Stimulated activated CD4-positive, alpha-beta T cell treated with anti-CD3 and anti-CD28 coated beads, Interleukin-2, amount 100 ng/mL, for 24 hours (primary cell): Measurements from ENCODE around the gene PIP5K1C.

Source experiments
- DNase-seq, 2 donors: peaks; one replicate each; pipeline ENCODE4 v3.0.0-alpha.2; 2020

The PIP5K1C gene

DNA sequence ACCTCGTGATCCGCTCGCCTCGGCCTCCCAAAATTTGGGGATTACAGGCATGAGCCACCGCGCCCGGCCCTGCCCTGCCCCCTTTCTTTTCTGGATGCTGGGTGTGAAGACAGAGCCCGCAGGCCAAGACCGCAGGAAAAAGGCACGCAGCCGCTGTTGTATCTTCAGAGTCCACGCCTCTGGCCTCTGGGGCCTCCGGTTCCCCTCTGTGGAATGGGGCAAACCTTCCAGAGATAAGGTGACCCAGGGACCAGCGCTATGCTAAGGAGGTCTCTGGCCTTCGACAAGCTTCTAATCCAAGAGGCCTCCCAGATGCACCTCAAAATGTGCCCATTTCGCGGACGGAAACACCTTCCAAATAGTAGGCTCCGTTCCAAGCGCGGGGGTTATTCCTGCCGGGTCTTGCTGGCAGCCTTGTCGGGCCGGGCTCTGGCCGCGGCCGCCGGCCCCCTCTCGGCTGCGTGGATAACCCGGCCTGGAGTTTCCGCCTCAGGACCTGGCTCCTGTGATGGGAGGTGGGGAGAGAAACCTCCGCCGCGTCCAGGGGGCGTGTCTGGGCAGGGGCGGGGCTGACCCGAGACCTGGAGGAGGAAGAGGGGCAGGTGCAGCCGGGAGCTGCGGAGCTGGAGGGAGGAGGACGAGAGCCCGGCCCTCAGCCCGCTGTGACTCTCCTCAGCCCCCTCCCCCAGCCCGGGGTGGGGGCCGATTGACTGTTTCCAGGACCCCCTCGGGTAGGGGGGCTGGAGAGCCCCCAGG is 21.0 kb upstream of the PIP5K1C start:
- peak; percentile 92 to 94 for DNase-seq

DNA sequence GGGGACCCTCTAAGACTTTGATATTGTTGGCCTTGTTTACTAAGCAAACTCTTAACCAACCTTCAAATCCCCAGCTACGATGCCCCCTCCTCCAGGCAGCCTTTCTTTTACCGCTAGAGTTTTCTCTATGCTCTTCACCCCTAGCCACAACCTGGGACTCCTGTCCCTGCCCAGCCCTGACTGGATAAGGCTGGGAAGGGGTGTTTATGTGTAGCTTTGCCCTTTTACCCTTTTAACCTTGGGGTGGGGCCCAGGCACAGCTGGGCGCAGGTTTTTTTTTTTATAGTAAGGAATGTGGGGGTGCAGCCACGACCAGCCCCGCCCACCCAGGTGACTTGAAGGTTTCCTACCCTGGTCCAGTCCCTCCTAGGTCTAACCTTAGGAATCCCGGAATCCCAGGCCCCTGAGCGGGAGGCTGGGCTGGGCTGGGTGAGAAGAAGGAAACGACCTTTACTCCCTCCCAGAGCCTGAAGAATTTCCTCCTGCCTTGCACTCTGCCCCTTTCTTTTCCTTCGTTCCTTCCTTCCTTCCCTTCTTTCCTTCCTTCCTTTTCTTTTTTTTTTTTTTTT is 20.2 kb upstream of the PIP5K1C start:
- DNase-seq = no peak

DNA sequence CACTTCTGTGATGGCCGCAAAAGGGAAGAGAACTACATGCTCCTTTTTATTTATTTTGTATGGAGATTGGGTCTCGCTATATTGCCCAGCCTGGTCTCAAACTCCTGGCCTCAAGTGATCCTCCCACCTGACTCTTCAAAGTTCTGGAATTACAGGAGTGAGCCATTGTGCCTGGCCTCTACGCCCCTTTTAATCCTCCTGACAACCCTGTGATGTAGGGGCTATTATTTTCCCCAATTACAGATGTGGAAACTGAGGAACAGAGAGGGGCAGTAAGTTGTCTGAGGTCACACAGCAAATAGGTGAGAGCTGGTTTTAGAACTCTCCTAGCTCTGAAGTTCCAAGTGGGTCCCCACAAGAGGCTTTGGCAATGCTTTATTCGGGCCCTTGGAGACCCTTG is 19.6 kb upstream of the PIP5K1C start:
- DNase-seq = no peak

DNA sequence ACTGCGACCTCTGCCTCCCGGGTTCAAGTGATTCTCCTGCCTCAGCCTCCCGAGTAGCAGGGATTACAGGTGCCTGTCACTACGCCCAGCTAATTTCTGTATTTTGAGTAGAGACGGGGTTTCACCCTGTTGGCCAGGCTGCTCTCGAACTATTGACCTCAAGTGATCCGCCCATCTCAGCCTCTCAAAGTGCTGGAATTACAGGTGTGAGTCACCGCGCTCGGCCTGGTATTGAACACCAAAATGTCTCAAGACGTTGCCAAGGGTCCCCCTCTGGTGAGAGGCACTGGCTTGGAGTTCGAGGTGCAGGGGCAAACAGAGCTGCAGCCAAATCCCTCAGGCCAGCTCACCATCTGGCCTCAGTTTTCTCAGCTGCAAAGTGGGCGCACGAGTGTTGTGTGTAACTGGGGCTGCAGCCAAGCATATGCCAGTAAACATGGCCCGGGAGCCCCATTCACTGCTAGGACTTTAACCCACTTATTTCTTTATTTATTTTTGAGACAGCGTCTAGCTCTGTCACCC is 15.9 kb upstream of the PIP5K1C start:
- no peak for DNase-seq

DNA sequence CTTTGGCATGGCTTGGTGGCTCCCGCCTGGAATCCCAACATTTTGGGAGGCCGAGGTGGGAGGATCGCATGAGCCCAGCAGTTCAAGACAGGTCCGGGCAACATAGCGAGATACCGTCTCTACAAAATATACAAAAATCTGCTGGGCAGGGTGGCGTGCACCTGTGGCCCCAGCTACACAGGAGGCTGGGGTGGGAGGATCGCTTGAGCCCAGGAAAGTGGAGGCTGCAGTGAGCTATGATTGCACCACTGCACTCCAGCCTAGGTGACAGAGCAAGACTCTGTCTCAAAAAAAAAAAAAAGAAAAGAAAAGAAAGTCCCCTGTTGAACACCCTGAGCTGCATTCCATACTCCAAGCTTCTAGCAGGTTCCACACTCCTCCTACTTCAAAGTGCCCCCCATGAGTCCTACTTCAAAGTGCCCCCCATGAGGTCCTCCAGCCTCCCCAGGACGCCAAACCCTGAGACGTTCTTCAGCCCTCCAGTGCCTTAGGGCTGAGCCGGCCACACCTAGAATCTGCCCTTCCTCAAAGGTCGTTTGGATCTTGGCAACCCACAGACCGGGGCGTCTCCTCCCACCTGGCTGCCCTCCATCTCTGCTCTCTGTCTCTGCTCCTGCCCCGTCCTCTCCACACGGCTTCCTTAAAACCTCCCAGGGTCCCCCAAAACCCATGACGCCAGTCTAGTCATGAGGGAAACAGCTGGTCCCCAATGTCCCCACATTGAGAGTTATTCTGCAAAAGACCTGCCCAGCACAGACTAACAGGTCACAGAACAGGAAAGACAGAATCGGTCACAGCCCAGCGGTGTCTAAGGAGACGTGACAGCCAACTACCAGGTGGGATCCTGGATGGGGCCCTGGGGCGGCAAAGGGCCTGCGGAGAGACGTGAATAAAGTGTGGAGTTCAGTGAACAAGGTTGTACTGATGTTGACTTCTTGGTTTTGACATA is 12.7 kb upstream of the PIP5K1C start:
- DNase-seq = no peak

DNA sequence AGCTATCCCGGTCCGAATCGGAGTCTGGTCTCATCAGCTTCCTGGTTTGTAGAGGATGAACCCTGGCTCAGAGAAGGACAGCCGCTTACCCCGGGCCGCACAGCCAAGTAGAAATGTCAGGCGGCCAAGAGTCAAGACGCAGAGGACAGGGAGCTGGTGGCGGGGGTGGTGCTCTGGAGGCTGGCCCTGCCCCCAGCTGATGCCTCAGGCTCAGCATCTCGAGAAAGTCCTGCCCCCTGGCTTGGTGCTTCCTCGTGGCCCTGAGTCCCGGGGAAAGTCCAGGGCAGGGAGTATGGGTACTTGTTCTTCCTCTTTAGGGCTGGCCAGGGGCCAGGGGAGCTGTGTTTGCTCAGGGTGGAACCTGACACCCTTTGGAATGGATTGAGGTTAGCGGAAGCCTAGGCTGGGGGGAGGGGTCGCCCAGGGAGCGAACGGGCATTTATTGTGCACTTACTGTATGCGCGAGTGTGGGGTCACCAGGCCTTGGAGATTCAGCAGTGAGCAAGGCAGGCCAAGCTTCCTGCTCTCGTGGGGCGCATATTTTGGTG is 10.1 kb upstream of the PIP5K1C start:
- no peak for DNase-seq

DNA sequence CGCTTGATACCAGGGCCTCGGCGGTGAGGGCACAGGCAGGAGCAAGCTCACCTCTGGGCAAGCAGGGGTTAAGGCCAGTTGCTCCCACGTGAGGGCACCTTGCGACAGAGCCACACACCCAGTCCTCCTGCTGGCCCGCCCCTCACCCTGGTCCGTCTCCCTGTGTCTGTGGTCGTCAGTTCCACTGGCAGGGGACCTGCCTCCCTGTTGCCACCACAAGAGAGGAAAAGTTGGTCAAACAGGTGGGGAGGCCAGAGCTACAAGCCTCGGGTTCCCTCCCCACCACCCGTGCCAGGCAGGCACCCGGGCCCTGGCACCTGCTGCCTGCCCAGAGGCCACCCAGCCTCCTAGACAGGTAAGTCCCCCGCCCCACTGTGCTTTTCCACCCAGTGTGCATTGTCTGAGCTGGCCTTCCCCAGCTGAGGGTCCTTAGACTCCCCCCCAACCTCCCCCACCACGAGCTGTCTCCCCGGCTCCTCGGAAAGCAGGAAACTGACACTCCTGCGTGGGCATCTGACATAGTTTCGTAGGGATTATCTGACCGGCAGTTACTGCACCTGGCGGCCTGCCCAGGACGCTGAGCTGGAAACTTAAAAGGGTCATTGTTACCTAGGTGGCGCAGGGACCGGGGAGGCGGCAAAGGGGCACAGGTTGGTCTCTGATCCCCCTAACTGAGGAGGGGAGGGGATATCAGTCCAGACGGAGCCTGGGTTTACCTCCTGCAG is 8.1 kb upstream of the PIP5K1C start, which contains the start of gene TJP3:
Gene TJP3, plus strand, starts transcription at position 178 of the 725 bp plus-strand sequence. CDS start 20,049 bp downstream, outside the sequence.
- no peak for DNase-seq

DNA sequence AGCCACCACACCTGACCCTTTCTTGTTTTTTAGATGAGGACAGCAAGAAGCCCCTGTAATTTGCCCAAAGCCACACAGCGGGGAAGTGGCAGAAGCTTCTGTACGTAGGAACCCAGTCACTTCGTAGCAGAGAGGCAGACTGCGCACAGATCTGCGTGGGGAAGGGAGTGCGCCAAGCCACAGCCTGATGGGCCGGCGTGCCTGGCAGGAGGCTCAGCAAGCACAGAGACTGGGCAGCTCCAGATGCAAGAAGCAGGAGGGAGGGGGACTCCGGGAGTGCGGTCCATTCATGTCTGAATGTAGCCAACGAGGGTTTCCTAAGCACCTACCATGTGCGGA is 7.6 kb upstream of the PIP5K1C start:
- no peak for DNase-seq

DNA sequence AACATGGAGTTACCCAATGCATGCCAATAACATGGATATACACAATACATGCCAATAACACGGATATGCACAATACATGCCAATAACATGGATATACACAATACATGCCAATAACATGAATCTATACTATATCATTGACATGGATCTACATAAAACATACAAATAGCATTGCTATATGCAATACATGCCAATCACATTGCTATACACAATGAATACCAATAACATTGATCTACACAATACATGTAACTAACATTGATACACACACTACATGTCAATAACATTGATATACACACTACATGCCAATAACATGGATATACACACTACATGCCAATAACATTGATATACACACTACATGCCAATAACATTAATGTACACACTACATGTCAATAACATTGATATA is 932 bp upstream of the PIP5K1C start:
- no peak for DNase-seq

DNA sequence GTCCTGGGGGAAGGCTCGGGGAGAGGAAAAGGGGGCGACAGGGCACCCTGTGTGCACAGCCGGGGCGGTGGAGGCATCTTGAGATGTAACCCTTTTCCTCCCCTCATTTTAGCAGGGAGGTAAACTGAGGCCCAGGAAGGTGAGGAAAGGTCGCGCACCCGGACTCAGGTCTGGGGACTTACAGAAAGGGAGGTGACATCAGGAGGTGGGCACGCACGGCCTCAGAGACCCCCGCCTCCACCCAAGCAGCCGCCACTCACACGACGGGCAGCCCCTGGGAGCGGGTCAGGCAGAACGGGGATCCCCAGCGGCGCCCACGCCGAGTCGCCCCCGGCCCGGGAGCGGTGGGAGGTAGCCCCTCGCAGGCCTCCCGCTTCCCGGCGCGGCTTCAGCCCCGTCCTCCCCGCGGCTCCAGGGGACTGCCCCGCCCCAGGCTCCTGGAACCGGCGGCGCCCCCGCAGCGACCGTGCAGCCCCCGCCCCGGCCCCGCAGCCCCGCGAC is 477 bp downstream of the PIP5K1C start:
- peak in 1 of 2 donors; percentile 29 for DNase-seq

DNA sequence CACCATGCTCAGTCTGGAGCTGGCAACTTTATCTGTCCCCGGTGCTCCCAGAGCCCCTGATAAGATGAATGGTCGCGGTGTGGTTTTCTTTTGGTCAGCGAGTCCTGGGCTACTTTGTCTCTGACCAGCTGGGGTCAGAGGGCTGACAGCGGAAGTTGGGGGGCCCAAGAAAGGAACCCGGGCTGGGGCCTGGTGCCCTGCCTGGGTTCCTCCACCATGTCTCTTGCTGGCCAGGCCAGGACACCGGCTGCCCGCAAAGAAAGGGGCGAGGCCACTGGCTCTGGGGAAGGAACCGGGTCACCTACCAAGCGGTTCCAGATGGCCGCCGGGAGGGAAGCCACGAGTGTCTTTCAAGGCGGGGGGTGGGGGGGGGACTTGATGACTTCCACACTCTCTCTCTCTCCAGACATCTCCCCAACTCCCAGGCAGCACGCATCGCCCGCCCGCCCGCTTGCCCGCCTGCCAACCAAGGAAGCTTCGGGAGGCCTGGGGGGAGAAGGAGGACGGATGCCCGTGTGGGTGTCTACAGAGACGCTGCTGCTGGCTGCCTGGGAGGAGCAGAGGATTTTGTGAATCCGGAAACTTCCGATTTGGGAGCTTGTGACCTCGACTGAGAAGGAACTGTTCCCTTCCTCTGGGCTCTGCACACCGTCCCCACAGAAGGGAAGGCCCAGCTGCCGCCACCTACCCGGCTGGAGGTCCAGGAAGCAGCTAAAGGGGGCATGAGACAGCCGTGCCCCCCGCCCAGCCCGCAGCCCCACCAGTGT is 1.1 kb downstream of the PIP5K1C start:
- DNase-seq = peak in 1 of 2 donors; percentile 35

DNA sequence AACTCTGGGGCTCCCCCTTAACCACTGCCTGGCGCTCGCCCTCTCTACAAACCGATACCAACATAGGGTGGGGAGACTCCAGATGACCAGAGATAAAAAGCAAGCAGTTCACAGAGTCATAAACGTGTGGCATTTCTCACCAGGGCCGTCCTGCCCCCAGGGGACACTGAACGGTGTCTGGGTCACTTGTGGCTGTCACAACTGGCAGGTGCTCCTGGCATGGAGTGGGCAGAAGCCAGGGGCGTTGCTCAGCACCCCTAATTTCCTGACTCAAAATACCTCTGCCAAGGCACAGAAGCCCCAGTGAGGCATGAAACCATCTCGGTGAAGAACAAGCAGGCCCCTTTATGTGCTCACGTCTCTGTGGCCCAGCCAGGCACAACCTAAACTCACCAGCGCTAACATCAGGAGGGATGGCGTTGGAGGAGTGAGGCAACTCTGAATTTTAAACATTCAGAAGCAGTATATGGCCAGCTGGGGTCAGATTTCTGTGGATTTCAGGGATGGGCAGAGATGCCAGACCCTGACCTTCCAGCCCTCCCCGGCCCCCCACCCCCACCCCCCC is 1.8 kb downstream of the PIP5K1C start:
- DNase-seq = no peak

DNA sequence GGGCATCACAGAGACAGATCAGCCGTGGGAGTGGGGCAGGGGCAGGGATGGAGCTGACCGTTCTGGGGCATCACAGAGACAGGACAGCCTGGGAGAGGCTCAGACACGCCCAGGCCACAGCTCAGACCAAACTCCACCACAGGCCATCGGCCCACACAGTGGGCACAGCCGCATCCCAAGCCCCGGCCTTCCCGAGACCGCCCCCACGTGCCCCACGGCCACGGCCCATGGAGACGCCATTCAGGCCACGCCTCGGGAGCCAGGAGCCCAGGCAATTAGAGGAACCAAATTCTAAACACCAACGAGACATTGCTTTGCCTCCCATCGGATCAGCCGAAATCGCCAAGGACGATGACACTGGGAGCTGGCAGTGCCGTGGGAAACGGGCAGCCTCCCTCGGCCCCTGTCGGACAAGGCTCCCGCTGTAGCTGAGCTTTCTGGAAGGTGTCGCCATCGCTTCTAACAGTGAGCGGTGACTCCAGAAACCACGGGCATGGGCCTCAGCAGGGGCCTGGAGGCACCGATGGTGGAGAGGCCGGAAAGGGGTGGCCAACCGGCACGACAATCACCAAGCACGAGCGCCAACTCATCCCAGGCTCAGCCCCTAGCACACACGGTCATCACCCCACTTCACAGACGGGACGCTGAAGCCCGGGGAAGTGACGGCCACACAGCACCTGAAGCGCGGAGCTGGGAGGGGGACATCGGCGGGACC is 2.4 kb downstream of the PIP5K1C start:
- DNase-seq = no peak

DNA sequence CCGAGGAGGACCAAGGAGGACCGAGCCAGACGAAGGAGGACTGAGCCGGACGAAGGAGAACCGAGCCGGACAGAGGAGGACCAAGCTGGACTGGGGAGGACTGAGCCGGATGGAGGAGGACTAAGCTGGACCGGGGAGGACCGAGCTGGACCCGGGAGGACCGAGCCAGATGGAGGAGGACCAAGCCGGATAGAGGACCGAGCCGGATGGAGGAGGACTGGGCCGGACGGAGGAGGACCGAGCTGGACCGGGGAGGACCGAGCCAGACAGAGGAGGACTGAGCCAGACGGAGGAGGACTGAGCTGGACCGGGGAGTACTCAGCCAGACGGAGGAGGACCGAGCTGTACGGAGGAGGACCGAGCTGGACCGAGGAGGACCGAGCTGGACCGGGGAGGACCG is 3.2 kb downstream of the PIP5K1C start:
- no peak for DNase-seq

DNA sequence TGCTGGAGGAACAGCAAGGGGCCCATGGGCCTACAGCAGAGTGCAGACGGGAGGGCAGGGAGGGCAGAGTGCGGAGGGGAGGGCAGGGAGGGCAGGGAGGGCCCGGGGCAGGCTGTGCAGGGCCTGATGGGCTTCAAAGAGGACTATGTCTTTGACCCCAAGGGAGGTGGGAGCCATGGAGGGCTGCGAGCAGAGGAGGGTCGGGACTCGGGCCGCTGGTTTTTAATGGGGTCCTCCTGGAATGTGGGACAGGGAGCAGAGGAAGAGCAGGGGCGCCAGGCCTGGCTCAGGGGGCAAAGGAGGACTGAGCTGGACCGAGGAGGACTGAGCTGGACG is 3.6 kb downstream of the PIP5K1C start:
- DNase-seq = no peak

DNA sequence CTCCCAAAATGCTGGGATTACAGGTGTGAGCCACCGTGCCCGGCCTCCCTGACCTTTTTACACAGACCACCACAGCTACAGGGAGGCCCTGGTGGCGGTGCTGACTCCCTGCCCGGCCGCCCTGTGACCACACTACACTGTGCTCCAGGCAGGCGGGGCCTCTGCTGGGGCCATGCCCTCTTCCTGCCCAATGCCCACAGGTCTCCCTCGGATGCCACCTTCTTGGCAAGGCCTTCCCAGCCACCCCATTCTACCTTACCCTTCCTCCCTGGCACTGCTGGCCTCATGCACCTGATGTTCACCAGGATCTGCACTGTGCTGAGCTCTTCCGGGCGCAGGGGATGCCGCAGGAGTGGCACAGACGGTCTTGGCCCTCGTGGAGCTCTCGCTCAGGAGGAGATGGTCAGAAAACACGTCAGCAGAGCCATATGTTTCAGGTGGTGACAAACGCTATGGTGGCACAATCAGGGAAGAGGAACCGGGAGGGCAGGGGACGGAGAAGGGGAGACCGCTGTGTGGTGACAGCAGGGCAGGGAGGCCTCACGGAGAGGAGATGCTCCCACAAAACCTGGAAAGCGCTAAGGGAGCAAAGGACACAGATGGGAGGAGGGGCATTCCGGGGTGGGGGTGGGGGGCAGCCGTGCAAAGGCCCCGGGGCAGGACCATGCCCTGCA is 4.1 kb downstream of the PIP5K1C start:
- no peak for DNase-seq

DNA sequence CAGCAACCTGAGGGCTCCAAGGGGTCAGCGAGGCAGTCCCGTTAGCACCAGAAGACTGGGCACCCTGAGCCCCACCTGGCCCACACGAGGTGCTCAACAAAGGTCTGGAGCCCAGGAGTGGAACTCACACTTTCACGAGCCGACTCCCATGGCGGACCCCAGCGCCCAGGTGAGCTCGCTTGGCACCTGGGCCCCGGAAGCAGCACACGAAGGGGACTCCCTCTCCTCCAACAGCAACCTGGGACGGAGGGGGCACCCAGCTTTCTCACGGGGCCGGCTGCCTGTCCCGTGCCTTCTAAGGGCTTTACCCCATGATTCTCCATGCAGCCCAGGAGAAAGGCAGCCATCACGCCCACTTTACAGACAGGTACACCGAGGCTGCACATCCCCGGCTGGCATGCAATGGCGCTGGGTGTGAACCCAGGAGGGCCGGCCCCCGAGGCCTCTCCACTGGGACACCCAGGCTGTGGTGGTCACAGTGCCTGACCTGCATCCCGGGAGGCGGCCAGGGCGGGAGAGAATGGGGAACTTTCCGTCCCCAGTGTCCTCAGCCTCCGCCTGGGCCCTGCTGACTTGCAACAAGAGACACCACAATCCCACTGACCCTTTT is 5.0 kb downstream of the PIP5K1C start:
- no peak for DNase-seq

DNA sequence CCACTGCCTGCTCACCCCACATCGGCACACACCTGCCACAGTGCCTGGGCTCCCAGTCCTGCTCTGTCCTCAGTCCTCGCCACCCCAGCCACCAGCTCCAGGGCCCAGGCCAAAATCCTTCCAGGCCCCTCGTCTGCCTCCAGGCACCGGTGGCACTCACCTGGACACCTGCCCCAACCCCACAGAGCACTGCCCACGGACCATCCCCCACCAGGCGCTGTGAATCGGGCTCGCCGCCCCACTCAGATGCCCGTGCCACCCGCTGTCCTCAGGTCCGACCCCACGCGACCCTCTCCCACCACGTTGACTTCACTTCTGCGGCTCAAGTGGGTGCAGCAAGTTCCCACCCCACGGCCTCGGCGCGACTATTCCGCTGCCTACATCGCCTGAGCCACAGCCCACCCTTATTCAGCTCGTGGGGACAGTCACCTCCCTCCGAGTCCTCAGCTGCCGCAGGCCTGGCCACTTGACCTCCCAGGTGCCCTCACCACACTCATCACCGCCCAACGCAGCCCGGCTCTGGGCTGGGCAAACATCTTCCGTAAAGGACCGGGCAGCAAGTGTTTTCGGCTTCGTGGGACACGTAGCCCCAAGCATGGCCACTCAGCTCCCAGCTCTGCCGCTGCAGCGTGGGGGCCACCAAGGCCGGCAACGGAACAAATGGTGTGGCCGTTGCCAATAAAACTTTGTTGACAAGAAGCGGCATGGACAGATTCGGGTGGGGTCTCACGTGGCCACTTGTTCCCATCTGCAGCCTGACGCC is 5.7 kb downstream of the PIP5K1C start:
- DNase-seq = no peak
